Keratinocyte (primary cell): ENCODE results near the gene FAM83E. TPM values are rescaled to one million over a fixed set of nuclear protein-coding genes. Genes with fewer than 3 reads are reported as not detected.

Experiments
- DNase-seq: peaks from one replicate; pipeline ENCODE4 v3.0.0-alpha.2; 2011; ENCODE audit warnings: low read depth, missing footprints, low spot score
- FAIRE-seq: peaks from 2 replicates; lab custom pipeline; 2011; peaks lifted over from hg19 to GRCh38; lab: Jason Lieb, UNC
- H2AFZ ChIP-seq: 2 replicates; pipeline ENCODE4 v1.6.0; 2012; ENCODE audit warnings: low read length, control low read depth, inconsistent platforms; ENCODE audit not compliant: control insufficient read depth
- H3K27ac ChIP-seq: 2 replicates; pipeline ENCODE4 v1.5.1; 2011; ENCODE audit warnings: low read length; ENCODE audit not compliant: control insufficient read depth, insufficient read depth
- H3K27me3 ChIP-seq: 3 replicates; pipeline ENCODE4 v1.6.0; 2011; ENCODE audit warnings: low read length; ENCODE audit not compliant: control insufficient read depth, insufficient read depth; ENCODE audit errors: extremely low read depth
- H3K36me3 ChIP-seq, 2 experiments: 2 replicates in 1 of 2; 3 replicates in 1 of 2; pipeline ENCODE4 v1.5.1; 2011; ENCODE audit warnings: low read length in 2 of 2, mild to moderate bottlenecking in 1 of 2; ENCODE audit not compliant: control insufficient read depth in 2 of 2, insufficient read depth in 2 of 2; ENCODE audit errors: extremely low read depth in 1 of 2
- H3K4me1 ChIP-seq: 3 replicates; pipeline ENCODE4 v1.5.1; 2011; ENCODE audit warnings: low read length; ENCODE audit not compliant: control insufficient read depth, insufficient read depth; ENCODE audit errors: extremely low read depth
- H3K4me2 ChIP-seq: 3 replicates; pipeline ENCODE4 v1.6.0; 2011; ENCODE audit warnings: low read depth, low read length; ENCODE audit not compliant: control insufficient read depth, insufficient read depth; ENCODE audit errors: extremely low read depth
- H3K4me3 ChIP-seq, 3 experiments: fragments of 200-600 bp in 1 of 3; sonication (generic) in 1 of 3; 2 replicates in 2 of 3; 3 replicates in 1 of 3; pipeline ENCODE4 v1.5.1; 2011 to 2016; ENCODE audit warnings: low read length in 3 of 3, mild to moderate bottlenecking in 3 of 3, control low read depth in 2 of 3, inconsistent platforms in 1 of 3, low read depth in 1 of 3, mixed read lengths in 1 of 3, mixed run types in 1 of 3, moderate library complexity in 1 of 3; ENCODE audit not compliant: control insufficient read depth in 2 of 3, insufficient read depth in 2 of 3; ENCODE audit errors: extremely low read depth in 1 of 3
- H3K79me2 ChIP-seq: 2 replicates; pipeline ENCODE4 v1.6.0; 2012; ENCODE audit warnings: low read length; ENCODE audit not compliant: control insufficient read depth, insufficient read depth
- H3K9ac ChIP-seq: 3 replicates; pipeline ENCODE4 v1.6.0; 2011; ENCODE audit warnings: low read length; ENCODE audit not compliant: control insufficient read depth, insufficient read depth; ENCODE audit errors: extremely low read depth
- H3K9me1 ChIP-seq: 3 replicates; pipeline ENCODE4 v1.6.0; 2011; ENCODE audit warnings: low read length; ENCODE audit not compliant: control insufficient read depth, insufficient read depth; ENCODE audit errors: extremely low read depth
- H3K9me3 ChIP-seq: 2 replicates; pipeline ENCODE4 v1.5.1; 2012; ENCODE audit warnings: low read depth, low read length; ENCODE audit not compliant: control insufficient read depth
- H4K20me1 ChIP-seq: 3 replicates; pipeline ENCODE4 v1.6.0; 2011; ENCODE audit warnings: low read length; ENCODE audit not compliant: control insufficient read depth, insufficient read depth; ENCODE audit errors: extremely low read depth
- EZH2 ChIP-seq: IDR thresholded peaks from one replicate; pipeline ENCODE4 v1.6.1; 2012; ENCODE audit warnings: inconsistent platforms, mild to moderate bottlenecking, low read length, moderate library complexity
- dilution Hi-C: fragments of 300-500 bp; cut with MboI; formaldehyde crosslinking; loops from one replicate; pipeline ENCODE4 v1.7.0; 2020; ENCODE audit warnings: low sequenced_read_pairs; ENCODE audit not compliant: extremely low pct_ligation_motif_present
- polyA plus RNA-seq, 5 experiments: library from polyadenylated mRNA; depleted of rRNA in 3 of 5; stranded (reverse) in 3 of 5; stranded (forward) in 1 of 5; unstranded in 1 of 5; fragments of >200 nt; gene quantifications; 1 replicate in 1 of 5; 2 replicates in 3 of 5; 3 replicates in 1 of 5; pipeline versions ENCODE4 v1.2.1 to v1.2.3, GENCODE V29; 2011 to 2012; ENCODE audit warnings: missing spikeins in 2 of 5, low read depth in 1 of 5, low replicate concordance in 1 of 5
- TF ChIP-seq, protein P1 (sequence below), 3 experiments: IDR thresholded peaks in 1 of 3; conservative IDR thresholded peaks in 1 of 3; optimal IDR thresholded peaks in 1 of 3; 2 replicates in 2 of 3; 3 replicates in 1 of 3; pipeline versions ENCODE3 to v1.5.1; 2011; ENCODE audit warnings: low read length in 3 of 3, mild to moderate bottlenecking in 3 of 3, moderate library complexity in 2 of 3, control low read depth in 1 of 3, inconsistent platforms in 1 of 3; ENCODE audit not compliant: insufficient read depth in 2 of 3; ENCODE audit errors: extremely low read depth in 1 of 3

FAM83E gene
- polyA plus RNA-seq, 1 donor (not counting 4 experiments of a cell fraction or from before 2014, with no cell fraction given) = 0.17 TPM

GRCh38 chr19:48638831-48639381, 24.0 kb upstream of the FAM83E start:
- Histone ChIP-seq H3K4me3 (no peak overlapping the region), H3K36me3 (no peaks in the 10 kb centered on the region), H3K9me1 (no peaks in the 10 kb centered on the region), H3K27me3 (no peaks in the 10 kb centered on the region), H3K4me1 (peaks cover 41% of the 10 kb centered on the region), H2AFZ (no peak overlapping the region), H3K9ac (no peak overlapping the region), H3K4me2 (peak overlapping the region; percentile 89), H4K20me1 (no peaks in the 10 kb centered on the region), H3K9me3 (no peaks in the 10 kb centered on the region), H3K27ac (no peak overlapping the region), H3K79me2 (no peaks in the 10 kb centered on the region)
- DNase-seq = no peak
- FAIRE-seq = no peak
- dilution Hi-C loops = no loop called here
- TF ChIP-seq, protein P1, sequence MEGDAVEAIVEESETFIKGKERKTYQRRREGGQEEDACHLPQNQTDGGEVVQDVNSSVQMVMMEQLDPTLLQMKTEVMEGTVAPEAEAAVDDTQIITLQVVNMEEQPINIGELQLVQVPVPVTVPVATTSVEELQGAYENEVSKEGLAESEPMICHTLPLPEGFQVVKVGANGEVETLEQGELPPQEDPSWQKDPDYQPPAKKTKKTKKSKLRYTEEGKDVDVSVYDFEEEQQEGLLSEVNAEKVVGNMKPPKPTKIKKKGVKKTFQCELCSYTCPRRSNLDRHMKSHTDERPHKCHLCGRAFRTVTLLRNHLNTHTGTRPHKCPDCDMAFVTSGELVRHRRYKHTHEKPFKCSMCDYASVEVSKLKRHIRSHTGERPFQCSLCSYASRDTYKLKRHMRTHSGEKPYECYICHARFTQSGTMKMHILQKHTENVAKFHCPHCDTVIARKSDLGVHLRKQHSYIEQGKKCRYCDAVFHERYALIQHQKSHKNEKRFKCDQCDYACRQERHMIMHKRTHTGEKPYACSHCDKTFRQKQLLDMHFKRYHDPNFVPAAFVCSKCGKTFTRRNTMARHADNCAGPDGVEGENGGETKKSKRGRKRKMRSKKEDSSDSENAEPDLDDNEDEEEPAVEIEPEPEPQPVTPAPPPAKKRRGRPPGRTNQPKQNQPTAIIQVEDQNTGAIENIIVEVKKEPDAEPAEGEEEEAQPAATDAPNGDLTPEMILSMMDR (optimal IDR thresholded peaks at IDR 0.05 in 1 of 3, IDR thresholded peaks at IDR 0.05 in 1 of 3, conservative IDR thresholded peaks at IDR 0.05 in 1 of 3; ENCODE audit: extremely low read depth in 1 of 3, insufficient read depth in 2 of 3, low read length in 3 of 3) = no peak
- TF ChIP-seq EZH2 = no peak

GRCh38 chr19:48637948-48638830, 23.3 kb upstream of the FAM83E start:
- H3K27ac ChIP-seq = peak overlapping the region; percentile 85
- peak overlapping the region; percentile 73 for H2AFZ ChIP-seq
- H3K4me2 ChIP-seq = peak overlapping the region; percentile 89
- H4K20me1 ChIP-seq = no peaks in the 10 kb centered on the region
- DNase-seq (no peak), FAIRE-seq (no peak)
- dilution Hi-C loops = no loop called here
- no peaks in the 10 kb centered on the region for H3K9me1 ChIP-seq
- peak overlapping the region; percentile 83 for H3K9ac ChIP-seq
- H3K4me1 ChIP-seq = peaks cover 48% of the 10 kb centered on the region
- H3K36me3 ChIP-seq = no peaks in the 10 kb centered on the region
- no peaks in the 10 kb centered on the region for H3K27me3 ChIP-seq
- H3K79me2 ChIP-seq = no peaks in the 10 kb centered on the region
- TF ChIP-seq, protein P1 (optimal IDR thresholded peaks at IDR 0.05 in 1 of 3, IDR thresholded peaks at IDR 0.05 in 1 of 3, conservative IDR thresholded peaks at IDR 0.05 in 1 of 3; ENCODE audit: extremely low read depth in 1 of 3, insufficient read depth in 2 of 3, low read length in 3 of 3) = no peak
- TF ChIP-seq EZH2 = no peak
- no peaks in the 10 kb centered on the region for H3K9me3 ChIP-seq
- H3K4me3 ChIP-seq = peak overlapping the region; percentile 53 to 75 (median 72)
